ENCODE results near the gene PSTPIP1.

GRCh38 chr15:76982756-76983155, 12.2 kb upstream of the PSTPIP1 start:
- TF ChIP-seq CTCF (IDR thresholded peaks at IDR 0.05; ENCODE audit: poor library complexity), result no peak
- TF ChIP-seq EZH2 (IDR thresholded peaks at IDR 0.05; ENCODE audit: borderline replicate concordance), result no peak
- no peak for TF ChIP-seq EZH2phosphoT487 (IDR thresholded peaks at IDR 0.05; ENCODE audit: low read depth, severe bottlenecking, unreplicated experiment)
